Testis (tissue), 2 donors: Measurements from ENCODE around the gene MLNR.

Source experiments
- POLR2A ChIP-seq: fragments of 450-650 bp; IDR thresholded peaks from one replicate; pipeline ENCODE4 v1.6.1; 2017; ENCODE audit warnings: antibody characterized with exemption, mild to moderate bottlenecking, moderate library complexity
- TF ChIP-seq, protein P1 (sequence below), 3 experiments: fragments of 450-650 bp in 2 of 3; fragments of 200-600 bp in 1 of 3; sonication (generic) in 1 of 3; IDR thresholded peaks; one replicate each; pipeline ENCODE4 v1.5.1; 2016 to 2019; ENCODE audit warnings: antibody characterized with exemption in 3 of 3, mild to moderate bottlenecking in 2 of 3, moderate library complexity in 1 of 3

DNA sequence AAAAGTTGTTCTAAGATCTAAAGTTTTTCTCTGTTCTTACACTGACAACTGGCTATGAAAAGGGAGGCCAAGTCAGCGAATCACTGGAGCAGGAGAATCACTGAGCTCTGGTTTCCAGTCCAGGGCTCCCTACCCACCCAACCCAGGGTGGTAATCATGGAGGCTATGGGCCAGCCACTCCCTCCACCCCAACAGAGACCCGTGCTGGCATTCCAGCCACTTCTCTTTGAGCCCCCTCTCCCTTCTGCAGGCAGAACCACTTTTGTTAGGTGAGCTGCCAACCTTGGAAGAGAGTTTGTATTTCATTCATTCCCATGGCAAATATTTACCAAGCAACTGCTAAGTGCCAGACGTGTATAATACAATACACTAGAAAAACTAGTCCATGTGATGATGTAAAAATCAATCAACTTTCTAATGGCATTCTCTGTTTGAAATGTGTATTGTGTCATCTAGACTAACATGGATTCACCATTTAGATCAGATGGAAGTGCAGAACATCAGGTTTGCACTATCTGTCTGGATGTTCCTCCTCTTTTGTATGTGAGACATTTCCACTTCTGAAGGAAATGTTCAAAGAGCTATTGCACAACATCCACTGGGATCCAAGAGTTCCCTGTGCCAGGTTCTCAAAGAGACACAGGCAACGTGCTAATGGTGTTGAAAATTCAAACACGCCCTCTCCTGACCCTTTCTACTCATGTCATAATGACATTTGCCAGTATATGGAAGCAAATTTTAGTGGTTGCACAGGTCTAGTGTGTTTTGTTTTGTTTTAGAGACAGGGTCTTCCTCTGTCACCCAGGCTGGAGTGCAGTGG lies 5.3 kb downstream of the MLNR start:
- TF ChIP-seq, protein P1, sequence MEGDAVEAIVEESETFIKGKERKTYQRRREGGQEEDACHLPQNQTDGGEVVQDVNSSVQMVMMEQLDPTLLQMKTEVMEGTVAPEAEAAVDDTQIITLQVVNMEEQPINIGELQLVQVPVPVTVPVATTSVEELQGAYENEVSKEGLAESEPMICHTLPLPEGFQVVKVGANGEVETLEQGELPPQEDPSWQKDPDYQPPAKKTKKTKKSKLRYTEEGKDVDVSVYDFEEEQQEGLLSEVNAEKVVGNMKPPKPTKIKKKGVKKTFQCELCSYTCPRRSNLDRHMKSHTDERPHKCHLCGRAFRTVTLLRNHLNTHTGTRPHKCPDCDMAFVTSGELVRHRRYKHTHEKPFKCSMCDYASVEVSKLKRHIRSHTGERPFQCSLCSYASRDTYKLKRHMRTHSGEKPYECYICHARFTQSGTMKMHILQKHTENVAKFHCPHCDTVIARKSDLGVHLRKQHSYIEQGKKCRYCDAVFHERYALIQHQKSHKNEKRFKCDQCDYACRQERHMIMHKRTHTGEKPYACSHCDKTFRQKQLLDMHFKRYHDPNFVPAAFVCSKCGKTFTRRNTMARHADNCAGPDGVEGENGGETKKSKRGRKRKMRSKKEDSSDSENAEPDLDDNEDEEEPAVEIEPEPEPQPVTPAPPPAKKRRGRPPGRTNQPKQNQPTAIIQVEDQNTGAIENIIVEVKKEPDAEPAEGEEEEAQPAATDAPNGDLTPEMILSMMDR (IDR thresholded peaks at IDR 0.05), result no peak
- no peak for TF ChIP-seq POLR2A
